Stimulated activated naive CD8-positive, alpha-beta T cell treated with anti-CD3 and anti-CD28 coated beads, Interleukin-15, amount 100 ng/mL, for 72 hours (primary cell): ENCODE data around the gene RREB1.

Source experiments
- ATAC-seq: fragments of 150-1000 bp; cut with Tn5 transposase; 2 replicates; pipeline ENCODE4 v1.10.0; 2021; ENCODE audit warnings: mild to moderate bottlenecking, moderate library complexity
- DNase-seq, 2 donors: peaks; one replicate each; pipeline ENCODE4 v3.0.0; 2021 to 2022
- H3K27ac Mint-ChIP-seq, 2 donors: one replicate each; pipeline ENCODE4 v1.8.0; 2022; ENCODE audit warnings: mild to moderate bottlenecking in 2 of 2, mixed read lengths in 2 of 2, moderate library complexity in 2 of 2
- H3K27me3 Mint-ChIP-seq: one replicate; pipeline ENCODE4 v1.8.0; 2022; ENCODE audit warnings: mixed read lengths
- H3K4me1 Mint-ChIP-seq: one replicate; pipeline ENCODE4 v1.8.0; 2022; ENCODE audit warnings: mild to moderate bottlenecking, mixed read lengths
- H3K4me3 Mint-ChIP-seq, 2 donors: one replicate each; pipeline ENCODE4 v1.8.0; 2022; ENCODE audit warnings: mild to moderate bottlenecking in 2 of 2, mixed read lengths in 2 of 2, moderate library complexity in 1 of 2
- H3K9me3 Mint-ChIP-seq, 2 donors: one replicate each; pipeline ENCODE4 v1.8.0; 2022; ENCODE audit warnings: mixed read lengths in 2 of 2

The RREB1 gene, protein sequence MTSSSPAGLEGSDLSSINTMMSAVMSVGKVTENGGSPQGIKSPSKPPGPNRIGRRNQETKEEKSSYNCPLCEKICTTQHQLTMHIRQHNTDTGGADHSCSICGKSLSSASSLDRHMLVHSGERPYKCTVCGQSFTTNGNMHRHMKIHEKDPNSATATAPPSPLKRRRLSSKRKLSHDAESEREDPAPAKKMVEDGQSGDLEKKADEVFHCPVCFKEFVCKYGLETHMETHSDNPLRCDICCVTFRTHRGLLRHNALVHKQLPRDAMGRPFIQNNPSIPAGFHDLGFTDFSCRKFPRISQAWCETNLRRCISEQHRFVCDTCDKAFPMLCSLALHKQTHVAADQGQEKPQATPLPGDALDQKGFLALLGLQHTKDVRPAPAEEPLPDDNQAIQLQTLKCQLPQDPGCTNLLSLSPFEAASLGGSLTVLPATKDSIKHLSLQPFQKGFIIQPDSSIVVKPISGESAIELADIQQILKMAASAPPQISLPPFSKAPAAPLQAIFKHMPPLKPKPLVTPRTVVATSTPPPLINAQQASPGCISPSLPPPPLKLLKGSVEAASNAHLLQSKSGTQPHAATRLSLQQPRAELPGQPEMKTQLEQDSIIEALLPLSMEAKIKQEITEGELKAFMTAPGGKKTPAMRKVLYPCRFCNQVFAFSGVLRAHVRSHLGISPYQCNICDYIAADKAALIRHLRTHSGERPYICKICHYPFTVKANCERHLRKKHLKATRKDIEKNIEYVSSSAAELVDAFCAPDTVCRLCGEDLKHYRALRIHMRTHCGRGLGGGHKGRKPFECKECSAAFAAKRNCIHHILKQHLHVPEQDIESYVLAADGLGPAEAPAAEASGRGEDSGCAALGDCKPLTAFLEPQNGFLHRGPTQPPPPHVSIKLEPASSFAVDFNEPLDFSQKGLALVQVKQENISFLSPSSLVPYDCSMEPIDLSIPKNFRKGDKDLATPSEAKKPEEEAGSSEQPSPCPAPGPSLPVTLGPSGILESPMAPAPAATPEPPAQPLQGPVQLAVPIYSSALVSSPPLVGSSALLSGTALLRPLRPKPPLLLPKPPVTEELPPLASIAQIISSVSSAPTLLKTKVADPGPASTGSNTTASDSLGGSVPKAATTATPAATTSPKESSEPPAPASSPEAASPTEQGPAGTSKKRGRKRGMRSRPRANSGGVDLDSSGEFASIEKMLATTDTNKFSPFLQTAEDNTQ (N-terminal part only)

DNA sequence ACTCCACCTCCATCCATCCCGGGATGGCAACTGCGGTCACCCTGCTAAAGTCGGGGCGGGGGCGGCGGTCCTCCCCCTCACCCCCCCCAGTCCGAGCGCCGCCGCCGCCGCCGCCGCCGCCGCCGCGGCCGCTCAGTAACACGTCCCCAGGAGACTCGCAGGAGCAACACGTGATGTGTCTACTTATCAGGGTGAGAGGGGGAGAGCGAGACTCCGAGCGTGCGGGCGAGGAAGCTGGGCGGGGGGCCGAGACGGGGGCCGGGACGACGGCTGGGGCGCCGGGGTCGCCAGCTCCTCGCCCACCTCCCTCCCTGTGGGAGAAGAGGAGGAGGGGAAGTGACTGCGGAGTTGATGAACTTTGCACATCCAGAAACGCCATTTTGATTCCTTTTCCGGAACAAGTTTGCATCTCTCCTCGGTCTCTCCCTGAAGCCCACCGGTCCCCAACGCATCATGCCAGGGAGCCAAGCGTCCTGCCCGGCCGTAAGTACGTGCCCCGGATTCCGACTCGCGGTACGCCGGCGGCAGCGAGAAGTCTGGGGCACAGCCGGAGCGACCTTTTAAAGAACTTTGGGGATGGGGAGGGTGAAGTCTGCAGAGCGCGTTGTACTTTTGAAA is at the start of gene RREB1:
Gene RREB1, plus strand, starts transcription at position 384 of the 618 bp plus-strand sequence. CDS start 73,951 bp downstream, outside the sequence.
- Mint-ChIP-seq H3K27me3 (no peaks in the 10 kb centered on the region), H3K9me3 (no peaks in the 10 kb centered on the region), H3K4me3 (peak within 1 kb of the TSS; percentile 93 to 96), H3K27ac (peak within 1 kb of the TSS; percentile 93 to 98), H3K4me1 (peaks cover 36% of the 10 kb centered on the region)
- ATAC-seq (peak; percentile 64), DNase-seq (peak; percentile 59 to 62)

DNA sequence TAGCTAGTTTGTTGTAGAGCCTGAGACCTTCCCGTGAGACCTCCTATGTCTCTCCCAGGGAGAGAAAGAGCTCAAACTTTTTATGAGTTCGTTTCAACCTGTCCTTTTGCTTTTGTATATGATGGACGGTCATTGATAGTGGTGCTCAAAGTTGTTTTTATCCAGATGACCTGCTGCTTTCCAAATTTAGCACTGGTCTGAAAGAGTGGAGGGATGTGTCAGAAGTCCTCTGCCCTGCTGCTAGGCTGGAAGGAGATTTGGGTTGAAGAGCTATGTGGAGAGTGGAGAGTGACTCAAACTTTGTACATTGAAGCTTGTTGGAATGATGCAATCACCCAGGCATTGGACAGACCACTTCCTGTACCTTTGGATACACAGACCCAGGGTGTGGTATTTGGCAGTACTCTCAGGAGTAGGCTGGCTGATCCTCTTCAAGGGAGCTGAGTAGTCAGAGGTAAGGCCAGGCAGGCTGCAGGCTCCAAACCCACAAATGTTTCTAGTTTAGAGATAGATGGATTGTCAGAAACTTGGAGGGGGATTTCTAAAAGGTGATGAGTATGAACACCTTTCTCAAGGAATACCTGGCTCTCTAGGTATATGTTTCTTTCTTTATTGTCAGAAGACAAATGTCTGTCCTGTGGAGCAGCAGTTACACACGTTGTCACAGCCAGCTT is 49.4 kb upstream of the RREB1 start:
- peak overlapping the region in 1 of 2 donors; percentile 41 for H3K27ac Mint-ChIP-seq
- DNase-seq: peak; percentile 13 to 50

DNA sequence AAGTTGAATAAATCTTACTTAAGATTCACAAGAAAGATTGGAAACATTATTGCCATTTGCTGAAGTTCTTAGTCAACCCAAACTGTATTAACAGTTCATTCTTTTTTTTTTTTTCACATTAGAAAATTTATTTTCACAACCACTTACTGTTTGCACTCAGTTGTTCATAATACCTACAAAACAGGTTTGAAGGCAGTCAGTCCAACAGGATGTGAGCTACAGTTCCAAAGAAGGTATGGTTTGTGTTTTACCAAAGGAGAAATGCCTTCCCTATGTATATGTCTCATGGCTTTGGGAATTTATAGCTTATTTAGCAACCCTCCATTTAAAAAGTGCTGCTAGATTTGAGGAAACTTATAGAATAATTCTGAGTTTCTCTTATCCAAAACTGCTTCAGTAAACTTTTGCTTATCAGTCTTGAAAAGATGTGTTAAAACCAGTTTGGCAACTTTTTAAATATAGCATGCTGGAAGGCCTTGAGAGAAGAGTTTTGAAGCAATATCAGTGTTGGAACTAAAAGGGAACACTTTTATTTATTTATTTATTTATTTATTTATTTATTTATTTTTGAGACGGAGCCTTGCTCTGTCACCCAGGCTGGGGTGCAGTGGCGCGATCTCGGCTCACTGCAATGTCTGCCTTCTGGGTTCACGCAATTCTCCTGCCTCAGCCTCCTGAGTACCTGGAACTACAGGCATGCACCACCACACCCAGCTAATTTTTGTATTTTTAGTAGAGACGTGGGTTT is 46.8 kb upstream of the RREB1 start:
- H3K27me3 Mint-ChIP-seq: no peaks in the 10 kb centered on the region
- peaks cover 27% of the 10 kb centered on the region for H3K4me1 Mint-ChIP-seq
- ATAC-seq: no peak

More for the DNA sequence above, 49.4 kb upstream of the RREB1 start:
- Mint-ChIP-seq H3K9me3 (no peaks in the 10 kb centered on the region), H3K4me1 (peaks cover 27% of the 10 kb centered on the region), H3K4me3 (no peak overlapping the region), H3K27me3 (peaks cover under 1% of the 10 kb centered on the region)
- ATAC-seq: peak; percentile 93

DNA sequence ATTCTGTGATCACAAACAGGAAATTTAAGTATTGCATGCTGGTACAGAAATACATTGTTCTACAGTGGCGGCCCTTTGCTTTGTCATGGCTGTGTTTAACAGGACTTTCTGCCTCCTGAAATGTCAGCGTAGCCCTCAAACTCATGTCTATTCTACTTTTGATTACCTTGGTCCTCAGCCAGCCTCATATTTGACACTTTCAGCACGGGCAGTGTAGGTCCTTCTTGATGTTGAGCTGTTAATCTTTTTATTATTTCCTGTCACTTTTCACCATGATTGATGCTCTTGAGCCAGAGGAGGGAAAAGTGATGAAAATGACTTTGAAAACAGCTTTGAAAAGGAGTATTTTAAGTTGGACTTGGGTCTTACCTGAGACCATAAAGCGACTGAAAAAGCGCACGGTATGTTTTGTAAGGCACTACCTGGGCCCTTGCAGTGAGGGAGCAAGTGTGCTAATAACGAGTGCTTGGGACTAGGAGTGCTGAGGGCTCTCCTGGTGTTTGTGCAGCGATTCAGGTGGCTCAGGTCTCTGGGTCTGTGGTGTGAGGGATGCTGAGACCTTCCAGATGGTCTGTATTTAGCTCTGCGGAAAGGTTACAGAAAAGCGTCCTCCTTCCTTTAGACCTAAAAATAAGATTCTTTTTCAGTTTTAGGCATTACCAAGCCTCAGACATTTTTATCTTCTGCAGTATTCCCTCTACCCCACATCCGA is 45.2 kb upstream of the RREB1 start:
- DNase-seq (no peak), ATAC-seq (no peak)
- Mint-ChIP-seq H3K9me3 (no peaks in the 10 kb centered on the region), H3K4me3 (no peak overlapping the region), H3K27me3 (no peaks in the 10 kb centered on the region), H3K27ac (no peak overlapping the region), H3K4me1 (peaks cover 13% of the 10 kb centered on the region)

More for the DNA sequence above, 46.8 kb upstream of the RREB1 start:
- no peak overlapping the region for H3K27ac Mint-ChIP-seq
- DNase-seq: no peak
- no peaks in the 10 kb centered on the region for H3K9me3 Mint-ChIP-seq
- no peak overlapping the region for H3K4me3 Mint-ChIP-seq

DNA sequence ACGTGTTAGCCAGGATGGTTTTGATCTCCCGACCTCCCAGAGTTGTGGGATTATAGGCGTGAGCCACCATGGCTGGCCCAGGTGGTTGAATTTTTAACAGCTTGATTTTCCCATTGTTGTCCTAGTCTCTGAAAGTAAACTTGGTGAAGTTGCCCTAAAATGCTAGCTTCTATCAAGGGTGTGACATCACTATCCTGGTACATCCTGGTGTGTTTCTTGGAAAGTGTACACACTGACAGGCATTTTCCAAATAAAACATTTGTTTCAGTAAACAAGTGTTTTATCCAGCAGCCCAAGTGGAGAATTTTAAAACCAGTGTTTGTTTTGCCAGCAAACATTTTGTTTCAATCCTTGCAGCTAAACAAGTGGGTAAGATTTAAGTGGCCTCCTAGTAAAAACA is 40.5 kb upstream of the RREB1 start:
- Mint-ChIP-seq H3K27ac (no peak overlapping the region), H3K4me1 (no peaks in the 10 kb centered on the region), H3K9me3 (no peaks in the 10 kb centered on the region), H3K27me3 (no peaks in the 10 kb centered on the region), H3K4me3 (no peak overlapping the region)
- DNase-seq: no peak
- no peak for ATAC-seq

DNA sequence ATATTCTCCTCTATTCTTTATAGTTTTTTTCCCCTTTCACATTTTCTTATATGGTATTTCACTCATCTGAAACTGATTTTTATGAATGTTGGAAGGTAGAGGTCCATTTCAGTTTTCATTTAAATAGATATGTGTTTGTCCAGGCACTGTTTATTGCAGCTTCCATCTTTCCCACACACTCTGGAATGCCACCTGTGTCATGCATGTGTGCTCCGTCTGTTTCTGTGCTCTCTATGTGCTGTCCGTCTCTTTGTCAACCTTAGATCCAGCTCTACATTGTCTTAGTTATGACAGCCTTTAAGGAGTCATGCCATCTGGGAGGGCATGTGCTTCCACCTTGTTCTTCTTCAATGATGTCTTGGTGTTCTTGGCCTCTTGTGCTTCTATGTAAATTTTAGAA is 36.4 kb upstream of the RREB1 start:
- Mint-ChIP-seq H3K27ac (no peak overlapping the region), H3K27me3 (no peaks in the 10 kb centered on the region), H3K9me3 (no peaks in the 10 kb centered on the region), H3K4me1 (peaks cover 29% of the 10 kb centered on the region), H3K4me3 (no peak overlapping the region)
- no peak for ATAC-seq
- no peak for DNase-seq

DNA sequence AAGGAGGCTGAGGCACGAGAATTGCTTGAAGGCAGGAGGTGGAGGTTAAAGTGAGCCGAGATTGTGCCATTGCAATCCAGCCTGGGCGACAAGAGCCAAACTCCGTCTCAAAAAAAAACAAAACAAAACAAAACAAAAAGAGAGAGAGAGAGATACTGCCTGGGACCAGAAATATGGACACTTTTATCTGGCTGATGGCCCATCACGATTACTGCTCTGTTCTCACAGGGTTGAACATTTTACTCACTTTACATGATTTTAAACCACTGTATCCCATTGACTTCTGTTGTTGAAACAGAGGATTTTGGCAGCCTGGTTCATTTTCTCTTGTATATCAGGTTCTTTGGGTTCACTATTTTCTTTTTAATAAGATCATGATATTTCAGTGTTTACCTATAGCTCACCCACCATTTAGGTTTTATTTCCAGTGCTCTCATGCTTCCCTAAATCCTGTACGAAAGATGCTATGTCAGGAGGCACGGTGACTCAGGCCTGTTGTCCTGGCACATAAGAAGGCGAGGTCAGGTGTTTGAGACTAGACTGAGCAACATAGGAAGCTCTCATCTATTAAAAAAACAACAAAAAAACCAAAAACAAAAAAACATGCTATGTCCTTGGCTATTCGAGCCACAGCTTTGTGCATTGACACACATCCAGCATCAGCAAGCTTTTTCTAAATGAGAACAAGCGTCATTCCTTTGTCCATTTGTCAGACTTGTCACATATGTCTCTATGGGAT is 34.5 kb upstream of the RREB1 start:
- Mint-ChIP-seq H3K9me3 (no peaks in the 10 kb centered on the region), H3K27ac (peak overlapping the region in 1 of 2 donors; percentile 86), H3K27me3 (no peaks in the 10 kb centered on the region), H3K4me1 (peaks cover 29% of the 10 kb centered on the region), H3K4me3 (peak overlapping the region in 1 of 2 donors; percentile 10)
- DNase-seq (no peak), ATAC-seq (peak; percentile 46)

DNA sequence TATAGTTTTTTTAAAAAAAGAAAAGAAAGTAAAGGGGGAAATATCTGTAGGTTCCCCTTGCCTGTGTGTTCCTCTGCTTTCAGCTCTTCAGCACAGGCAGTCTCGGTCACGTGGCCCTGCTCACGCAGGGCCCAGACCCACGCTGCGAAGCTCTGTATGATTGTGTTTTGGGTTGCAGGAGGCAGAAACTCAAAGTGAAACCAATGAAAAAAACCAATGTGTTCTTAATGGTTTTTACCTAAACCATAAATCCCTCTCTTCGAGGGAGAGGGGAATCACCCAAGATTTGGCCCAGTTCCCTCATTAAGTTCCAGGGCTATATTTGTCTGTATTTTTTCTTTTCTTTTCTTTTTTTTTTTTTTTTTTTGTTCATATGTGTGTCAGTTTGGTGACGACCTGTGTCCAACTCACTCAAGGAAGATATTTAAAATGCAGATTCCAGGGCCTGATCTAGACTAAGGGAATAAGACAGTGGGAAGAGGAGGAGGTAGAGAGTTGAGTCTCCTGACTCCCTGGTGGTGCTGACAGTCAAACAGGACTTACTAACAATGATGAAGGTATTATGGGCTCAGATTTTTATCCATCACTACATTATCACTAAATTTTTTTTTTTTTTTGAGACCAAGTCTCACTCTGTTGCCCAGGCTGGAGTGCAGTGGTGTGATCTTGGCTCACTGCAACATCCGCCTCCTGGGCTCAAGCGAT is 33.8 kb upstream of the RREB1 start:
- peak; percentile 100 for ATAC-seq
- Mint-ChIP-seq H3K27me3 (no peaks in the 10 kb centered on the region), H3K4me3 (peak overlapping the region; percentile 10 to 16), H3K9me3 (no peaks in the 10 kb centered on the region), H3K4me1 (peaks cover 29% of the 10 kb centered on the region), H3K27ac (peak overlapping the region in 1 of 2 donors; percentile 4)
- peak; percentile 64 to 81 for DNase-seq

DNA sequence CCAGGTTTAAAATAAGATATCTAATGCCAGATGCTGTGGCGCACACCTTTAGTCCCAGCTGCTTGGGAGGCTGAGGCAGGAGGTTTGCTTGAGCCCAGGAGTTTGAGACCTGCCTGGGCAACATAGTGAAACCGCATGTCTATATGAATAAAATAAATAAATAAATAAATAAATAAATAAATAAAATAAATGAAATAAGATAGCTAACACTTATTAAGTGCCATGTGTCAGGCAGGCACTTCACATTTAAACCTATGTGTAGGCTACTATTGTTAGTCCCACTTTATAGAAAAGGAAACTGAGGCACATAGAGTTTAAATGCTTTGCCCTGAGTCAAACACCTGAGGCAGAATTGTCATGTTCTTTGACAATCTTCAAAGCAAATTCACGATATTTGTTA is 32.9 kb upstream of the RREB1 start:
- ATAC-seq: no peak
- Mint-ChIP-seq H3K4me3 (no peak overlapping the region), H3K27me3 (no peaks in the 10 kb centered on the region), H3K27ac (no peak overlapping the region), H3K9me3 (no peaks in the 10 kb centered on the region), H3K4me1 (peaks cover 29% of the 10 kb centered on the region)
- DNase-seq: no peak

DNA sequence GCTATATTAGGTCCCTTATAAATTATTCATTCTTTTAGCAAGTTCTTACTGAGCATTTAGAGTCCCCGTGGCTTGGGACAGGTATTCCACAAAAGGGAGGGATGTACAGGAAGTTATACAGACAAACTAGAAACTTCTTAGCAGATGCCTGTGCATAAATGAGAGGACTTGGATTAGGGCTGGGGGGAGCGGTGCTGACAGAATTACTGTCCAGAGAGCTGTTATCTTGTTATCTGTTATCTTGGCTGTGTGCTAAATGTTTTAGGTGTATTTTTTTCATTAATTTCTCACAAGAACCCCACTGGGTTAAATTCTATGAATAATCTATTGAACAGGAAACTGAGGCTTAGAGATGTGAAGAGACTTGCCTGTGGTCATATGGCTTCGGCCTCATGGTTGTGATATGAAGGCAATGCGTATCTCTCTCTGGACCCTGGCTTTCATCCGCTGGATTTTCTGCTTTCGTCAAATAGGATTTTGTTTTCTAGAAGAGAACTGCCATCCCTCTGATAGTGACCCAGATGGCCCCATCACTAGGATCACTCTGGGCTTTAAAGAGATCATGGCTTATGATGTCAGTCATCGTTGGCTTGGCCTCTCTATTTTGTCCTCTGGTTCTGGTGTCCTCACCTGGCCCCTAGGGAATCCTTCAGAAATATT is 32.3 kb upstream of the RREB1 start:
- Mint-ChIP-seq H3K27ac (no peak overlapping the region), H3K27me3 (no peaks in the 10 kb centered on the region)

DNA sequence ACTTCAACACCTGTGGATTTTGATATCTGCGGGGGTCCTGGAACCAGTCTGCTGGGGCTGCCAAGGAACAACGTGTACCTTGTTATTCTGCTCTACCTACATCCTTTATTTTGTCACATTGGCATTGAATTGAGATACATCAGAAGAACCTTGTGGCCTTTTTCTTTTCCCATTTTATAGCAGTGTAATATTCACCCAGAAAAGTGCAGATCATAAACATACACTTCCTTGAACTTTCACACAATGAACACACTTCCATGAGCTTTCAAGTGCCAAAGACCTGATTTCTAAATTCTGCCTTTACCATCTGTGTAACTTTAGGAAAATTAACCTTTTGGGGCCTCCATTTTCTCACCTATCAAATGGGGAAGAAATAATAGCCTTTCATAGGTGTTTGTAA is 29.9 kb upstream of the RREB1 start:
- Mint-ChIP-seq H3K9me3 (no peaks in the 10 kb centered on the region), H3K27ac (no peak overlapping the region), H3K4me3 (no peak overlapping the region), H3K4me1 (peaks cover 26% of the 10 kb centered on the region), H3K27me3 (no peaks in the 10 kb centered on the region)
- no peak for ATAC-seq
- no peak for DNase-seq

More for the DNA sequence above, 32.3 kb upstream of the RREB1 start:
- Mint-ChIP-seq H3K4me3 (no peak overlapping the region), H3K9me3 (no peaks in the 10 kb centered on the region), H3K4me1 (peaks cover 29% of the 10 kb centered on the region)
- DNase-seq (no peak), ATAC-seq (no peak)

DNA sequence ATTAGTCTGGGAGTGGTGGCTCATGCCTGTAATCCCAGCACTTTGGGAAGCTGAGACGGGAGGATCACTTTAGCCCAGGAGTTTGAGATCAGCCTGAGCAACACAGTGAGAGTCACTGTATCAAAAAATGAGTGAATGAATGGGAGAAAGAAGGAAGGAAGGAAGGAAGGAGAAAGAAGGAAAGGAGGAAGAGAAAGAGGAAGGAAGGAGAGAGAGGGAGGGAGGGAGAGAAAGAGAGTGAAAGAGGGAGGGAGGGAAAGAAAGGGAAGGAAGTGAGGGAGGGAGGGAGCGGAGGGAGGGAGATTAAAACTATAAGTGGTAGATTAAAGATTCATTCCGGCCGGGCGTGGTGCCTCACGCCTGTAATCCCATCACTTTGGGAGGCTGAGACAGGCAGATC is 28.9 kb upstream of the RREB1 start:
- no peaks in the 10 kb centered on the region for H3K27me3 Mint-ChIP-seq
- H3K27ac Mint-ChIP-seq: no peak overlapping the region
- ATAC-seq: no peak
- no peak for DNase-seq
- H3K9me3 Mint-ChIP-seq: no peaks in the 10 kb centered on the region
- peaks cover 16% of the 10 kb centered on the region for H3K4me1 Mint-ChIP-seq
- no peak overlapping the region for H3K4me3 Mint-ChIP-seq
